Testis (tissue), 3 donors: Measurements from ENCODE around the gene LRRC17. TPM values are rescaled to one million over a fixed set of nuclear protein-coding genes. Genes with fewer than 3 reads are reported as not detected.

Experiments used
- DNase-seq: peaks from one replicate; pipeline ENCODE4 v3.0.0-alpha.2; 2019
- H3K27ac ChIP-seq, 2 donors: fragments of 200-600 bp; sonication (generic); one replicate each; pipeline ENCODE4 v1.5.1; 2019
- H3K27me3 ChIP-seq: fragments of 200-600 bp; sonication (generic); one replicate; pipeline ENCODE4 v1.5.1; 2019
- H3K36me3 ChIP-seq: fragments of 200-600 bp; sonication (generic); one replicate; pipeline ENCODE4 v1.5.1; 2017; ENCODE audit warnings: low read depth; ENCODE audit errors: missing control alignments
- H3K4me1 ChIP-seq: fragments of 200-600 bp; sonication (generic); one replicate; pipeline ENCODE4 v1.5.1; 2019
- H3K4me3 ChIP-seq, 2 donors: fragments of 200-600 bp; sonication (generic); one replicate each; pipeline ENCODE4 v1.5.1; 2017 to 2019
- H3K9me3 ChIP-seq: fragments of 200-600 bp; sonication (generic); one replicate; pipeline ENCODE4 v1.5.1; 2017
- CTCF ChIP-seq, 3 experiments: fragments of 450-650 bp in 2 of 3; fragments of 200-600 bp in 1 of 3; sonication (generic) in 1 of 3; IDR thresholded peaks; one replicate each; pipeline ENCODE4 v1.5.1; 2016 to 2019; ENCODE audit warnings: antibody characterized with exemption in 3 of 3, mild to moderate bottlenecking in 2 of 3, moderate library complexity in 1 of 3
- POLR2A ChIP-seq: fragments of 450-650 bp; IDR thresholded peaks from one replicate; pipeline ENCODE4 v1.6.1; 2017; ENCODE audit warnings: antibody characterized with exemption, mild to moderate bottlenecking, moderate library complexity
- WGBS, 2 donors: methylation state at CpG; one replicate each; pipeline ENCODE4 v1.1.5; 2018; 5-methylcytosine and 5-hydroxymethylcytosine counted together
- intact Hi-C: fragments of 100-400 bp; cut with DNase I; formaldehyde crosslinking; loops from one replicate; pipeline ENCODE4 v1.15.1; 2023; ENCODE audit warnings: low total_unique reads
- polyA plus RNA-seq: library from polyadenylated mRNA; stranded (reverse); fragments of 350-450 nt; fragmentation: Illumina TruSeq; extraction: RNeasy Lipid Tissue Mini Kit (QIAGEN cat#74804); gene quantifications from one replicate; pipeline ENCODE4 v1.2.3, GENCODE V29; 2014; ENCODE audit warnings: low read depth, low replicate concordance; ENCODE audit not compliant: insufficient read depth
- total RNA-seq, 2 donors: library from RNA; depleted of rRNA; stranded (reverse); fragments of >200 nt; gene quantifications; one replicate each; pipeline ENCODE4 v1.2.3, GENCODE V29; 2016

LRRC17 gene
- total and polyA plus RNA-seq, 3 donors from 2014 or later = 5.8 to 9.7 (median 8.2) TPM

GRCh38 chr7:102908676-102909075 is 4.1 kb upstream of the LRRC17 start:
- no peaks in the 10 kb centered on the region for H3K27me3 ChIP-seq
- intact Hi-C loops = no loop called here

GRCh38 chr7:102913826-102914225 is 1.0 kb downstream of the LRRC17 start:
- intact Hi-C loops = no loop called here
- Histone ChIP-seq H3K27me3 (no peaks in the 10 kb centered on the region), H3K27ac (peak overlapping the region; percentile 15 to 59), H3K9me3 (no peaks in the 10 kb centered on the region), H3K36me3 (no peaks in the 10 kb centered on the region), H3K4me1 (no peaks in the 10 kb centered on the region), H3K4me3 (peak overlapping the region in 1 of 2 donors; percentile 15)
- DNase-seq = no peak
- no peak for TF ChIP-seq CTCF (IDR thresholded peaks at IDR 0.05)
- TF ChIP-seq POLR2A = no peak
- WGBS, 2 donors = 59 to 60% methylated on average over 9 of the region's 9 CpGs

More at GRCh38 chr7:102908676-102909075, 4.1 kb upstream of the LRRC17 start:
- Histone ChIP-seq H3K4me3 (no peak overlapping the region), H3K36me3 (no peaks in the 10 kb centered on the region), H3K27ac (no peak overlapping the region), H3K4me1 (no peaks in the 10 kb centered on the region), H3K9me3 (no peaks in the 10 kb centered on the region)
- no peak for DNase-seq
- TF ChIP-seq POLR2A (no peak), CTCF (IDR thresholded peaks at IDR 0.05) (no peak)

- H3K4me1 ChIP-seq = no peaks in the 10 kb centered on the region
Observed at GRCh38 chr7:102914585-102914984, 1.8 kb downstream of the LRRC17 start.

GRCh38 chr7:102916426-102916825 is 3.6 kb downstream of the LRRC17 start:
- TF ChIP-seq POLR2A (no peak), CTCF (IDR thresholded peaks at IDR 0.05) (no peak)
- Histone ChIP-seq H3K27ac (no peak overlapping the region), H3K4me3 (no peak overlapping the region), H3K4me1 (no peaks in the 10 kb centered on the region), H3K36me3 (no peaks in the 10 kb centered on the region), H3K9me3 (no peaks in the 10 kb centered on the region), H3K27me3 (no peaks in the 10 kb centered on the region)
- 68 to 82% methylated on average over 3 of the region's 3 CpGs for WGBS, 2 donors
- DNase-seq = no peak
- intact Hi-C loops = no loop called here

More at GRCh38 chr7:102914585-102914984, 1.8 kb downstream of the LRRC17 start:
- H3K27ac ChIP-seq = peak overlapping the region in 1 of 2 donors; percentile 59
- H3K4me3 ChIP-seq = peak overlapping the region in 1 of 2 donors; percentile 15
- DNase-seq = peak; percentile 84
- H3K27me3 ChIP-seq = no peaks in the 10 kb centered on the region
- TF ChIP-seq CTCF (IDR thresholded peaks at IDR 0.05) (no peak), POLR2A (no peak)
- H3K36me3 ChIP-seq = no peaks in the 10 kb centered on the region
- intact Hi-C loops = no loop called here
- H3K9me3 ChIP-seq = no peaks in the 10 kb centered on the region
- 30 to 58% methylated on average over 8 of the region's 8 CpGs for WGBS, 2 donors

GRCh38 chr7:102916881-102917280 is 4.1 kb downstream of the LRRC17 start:
- Histone ChIP-seq H3K27ac (no peak overlapping the region), H3K36me3 (no peaks in the 10 kb centered on the region), H3K4me3 (no peak overlapping the region), H3K4me1 (no peaks in the 10 kb centered on the region), H3K27me3 (no peaks in the 10 kb centered on the region), H3K9me3 (no peaks in the 10 kb centered on the region)
- TF ChIP-seq CTCF (IDR thresholded peaks at IDR 0.05) = no peak
- no peak for TF ChIP-seq POLR2A
- intact Hi-C loops = no loop called here
- DNase-seq = no peak
